CD4-positive, alpha-beta memory T cell (primary cell): ENCODE results near the gene FBXL17. TPM values are rescaled to one million over a fixed set of nuclear protein-coding genes. Genes with fewer than 3 reads are reported as not detected.

Source experiments
- CTCF ChIA-PET: fragments of 350-600 bp; sonication (Branson Sonifier 250); formaldehyde crosslinking; loops from one replicate; lab custom pipeline; 2021; ENCODE audit warnings: inconsistent platforms; ENCODE audit not compliant: partially characterized antibody; lab: Charles Lee
- POLR2A ChIA-PET: fragments of 350-600 bp; sonication (Branson Sonifier 250); formaldehyde crosslinking; loops from one replicate; lab custom pipeline; 2021; ENCODE audit not compliant: partially characterized antibody; lab: Charles Lee
- DNase-seq, 5 donors: peaks; one replicate each; pipeline versions ENCODE4 v3.0.0 to v3.0.0-alpha.2; 2020 to 2022; ENCODE audit warnings: mixed read lengths in 1 of 5
- H3K27ac ChIP-seq: one replicate; pipeline ENCODE4 v1.7.0; 2013; ENCODE audit warnings: low read depth, low read length
- H3K27me3 ChIP-seq: 2 replicates; pipeline ENCODE4 v1.7.0; 2013; ENCODE audit warnings: mild to moderate bottlenecking, low read length, moderate library complexity; ENCODE audit not compliant: insufficient read depth
- H3K36me3 ChIP-seq: 2 replicates; pipeline ENCODE4 v1.7.0; 2013; ENCODE audit warnings: mild to moderate bottlenecking, low read length, moderate library complexity; ENCODE audit not compliant: insufficient read depth
- H3K4me1 ChIP-seq: 2 replicates; pipeline ENCODE4 v1.7.0; 2013; ENCODE audit warnings: mild to moderate bottlenecking, low read length, moderate library complexity; ENCODE audit not compliant: insufficient read depth
- H3K4me3 ChIP-seq, 2 donors: one replicate each; pipeline ENCODE4 v1.7.0; 2013; ENCODE audit warnings: low read length in 2 of 2, mild to moderate bottlenecking in 1 of 2
- H3K9me3 ChIP-seq, 2 donors: one replicate each; pipeline ENCODE4 v1.7.0; 2013; ENCODE audit warnings: low read length in 2 of 2, control low read depth in 1 of 2; ENCODE audit not compliant: control insufficient read depth in 1 of 2
- H3K27ac Mint-ChIP-seq, 7 donors: one replicate each; pipeline ENCODE4 v1.8.0; 2020 to 2021; ENCODE audit warnings: mixed read lengths in 7 of 7, mild to moderate bottlenecking in 6 of 7, inconsistent platforms in 3 of 7, moderate library complexity in 3 of 7
- H3K27me3 Mint-ChIP-seq, 2 donors: one replicate each; pipeline ENCODE4 v1.8.0; 2020 to 2021; ENCODE audit warnings: mixed read lengths in 2 of 2
- H3K36me3 Mint-ChIP-seq, 2 donors: one replicate each; pipeline ENCODE4 v1.8.0; 2020 to 2021; ENCODE audit warnings: mixed read lengths in 2 of 2, inconsistent platforms in 1 of 2, mild to moderate bottlenecking in 1 of 2
- H3K4me1 Mint-ChIP-seq, 4 donors: one replicate each; pipeline ENCODE4 v1.8.0; 2020 to 2021; ENCODE audit warnings: mixed read lengths in 4 of 4, mild to moderate bottlenecking in 1 of 4
- H3K4me3 Mint-ChIP-seq, 8 donors: one replicate each; pipeline ENCODE4 v1.8.0; 2020 to 2021; ENCODE audit warnings: mixed read lengths in 8 of 8, mild to moderate bottlenecking in 7 of 8, moderate library complexity in 6 of 8, inconsistent platforms in 3 of 8
- H3K9me3 Mint-ChIP-seq, 8 donors: one replicate each; pipeline ENCODE4 v1.8.0; 2020 to 2021; ENCODE audit warnings: mixed read lengths in 8 of 8, mild to moderate bottlenecking in 5 of 8, inconsistent platforms in 3 of 8, moderate library complexity in 1 of 8
- intact Hi-C: fragments of 100-400 bp; cut with micrococcal nuclease; formaldehyde crosslinking; loops from one replicate; pipeline ENCODE4 v1.15.1; 2023
- polyA plus RNA-seq, 2 donors: library from polyadenylated mRNA; unstranded; fragments of 300-500 nt; fragmentation: Illumina TruSeq; gene quantifications; one replicate each; pipeline ENCODE4 v1.2.3, GENCODE V29; 2021
- total RNA-seq, 2 experiments: library from RNA; stranded (reverse); gene quantifications; one replicate each; pipeline ENCODE4 v1.2.3, GENCODE V29; 2021

FBXL17 gene
- total and polyA plus RNA-seq, 4 experiments from 2014 or later, result 7.1 to 27.5 (median 16.8) TPM

GRCh38 chr5:108303086-108303485, 78.8 kb downstream of the FBXL17 start:
- Mint-ChIP-seq H3K27ac (no peak overlapping the region), H3K27me3 (no peaks in the 10 kb centered on the region), H3K4me3 (no peak overlapping the region), H3K9me3 (no peaks in the 10 kb centered on the region), H3K36me3 (peaks cover 4 to 11% of the 10 kb centered on the region in 2 donors), H3K4me1 (peaks cover 9 to 13% (median 10%) of the 10 kb centered on the region in 4 donors)
- no peak for DNase-seq
- ChIA-PET CTCF (no interaction called here), POLR2A (interaction anchor here (0.7 kb wide), 1 partner anchor 390 kb away, joined by 3 read pairs; no protein-coding TSS in a partner anchor)
- Histone ChIP-seq H3K27ac (no peak overlapping the region), H3K36me3 (no peaks in the 10 kb centered on the region), H3K9me3 (no peaks in the 10 kb centered on the region), H3K27me3 (no peaks in the 10 kb centered on the region), H3K4me1 (peaks cover 6% of the 10 kb centered on the region), H3K4me3 (no peak overlapping the region)
- intact Hi-C loops, result no loop called here

- Histone ChIP-seq H3K4me1 (peaks cover 6% of the 10 kb centered on the region), H3K9me3 (no peaks in the 10 kb centered on the region), H3K4me3 (no peak overlapping the region), H3K36me3 (no peaks in the 10 kb centered on the region), H3K27me3 (no peaks in the 10 kb centered on the region), H3K27ac (no peak overlapping the region)
- POLR2A ChIA-PET, result no interaction called here
- CTCF ChIA-PET, result no interaction called here
- H3K9me3 Mint-ChIP-seq, result peaks cover 0 to 2% (median 0%) of the 10 kb centered on the region in 8 donors
- DNase-seq, result no peak
- H3K27me3 Mint-ChIP-seq, result no peaks in the 10 kb centered on the region
- peaks cover 4 to 7% (median 4%) of the 10 kb centered on the region in 4 donors for H3K4me1 Mint-ChIP-seq
- no peak overlapping the region for H3K27ac Mint-ChIP-seq
- peaks cover 3 to 4% of the 10 kb centered on the region in 2 donors for H3K36me3 Mint-ChIP-seq
- intact Hi-C loops, result no loop called here
- H3K4me3 Mint-ChIP-seq, result no peak overlapping the region
Measured at GRCh38 chr5:108297042-108297601, 84.8 kb downstream of the FBXL17 start.

- DNase-seq, result no peak
- Mint-ChIP-seq H3K27ac (peak overlapping the region in 1 of 7 donors; percentile 0), H3K4me3 (no peak overlapping the region), H3K4me1 (peaks cover 4 to 8% (median 5%) of the 10 kb centered on the region in 4 donors), H3K27me3 (no peaks in the 10 kb centered on the region), H3K36me3 (peaks cover 3 to 10% of the 10 kb centered on the region in 2 donors), H3K9me3 (peaks cover 0 to 2% (median 0%) of the 10 kb centered on the region in 8 donors)
- Histone ChIP-seq H3K4me1 (peaks cover 6% of the 10 kb centered on the region), H3K27me3 (no peaks in the 10 kb centered on the region), H3K4me3 (no peak overlapping the region), H3K27ac (no peak overlapping the region), H3K9me3 (no peaks in the 10 kb centered on the region), H3K36me3 (no peaks in the 10 kb centered on the region)
- ChIA-PET POLR2A (no interaction called here), CTCF (no interaction called here)
- intact Hi-C loops, result no loop called here
Measured at GRCh38 chr5:108295578-108296368, 86.1 kb downstream of the FBXL17 start.

- intact Hi-C loops, result no loop called here
- POLR2A ChIA-PET, result no interaction called here
- Mint-ChIP-seq H3K9me3 (peaks cover 0 to 36% (median 25%) of the 10 kb centered on the region in 8 donors), H3K27me3 (no peaks in the 10 kb centered on the region), H3K4me3 (peak overlapping the region in 2 of 8 donors; percentile 3 to 24), H3K4me1 (peaks cover 15 to 24% (median 20%) of the 10 kb centered on the region in 4 donors), H3K27ac (no peak overlapping the region), H3K36me3 (peaks cover 40 to 57% of the 10 kb centered on the region in 2 donors)
- no peak overlapping the region for H3K4me3 ChIP-seq
- no peak for DNase-seq
- CTCF ChIA-PET, result no interaction called here
- H3K36me3 ChIP-seq, result no peaks in the 10 kb centered on the region
- no peaks in the 10 kb centered on the region for H3K4me1 ChIP-seq
- H3K27ac ChIP-seq, result no peak overlapping the region
- H3K9me3 ChIP-seq, result no peaks in the 10 kb centered on the region
- H3K27me3 ChIP-seq, result no peaks in the 10 kb centered on the region
Measured at GRCh38 chr5:108280960-108281569, 100.8 kb downstream of the FBXL17 start.

- H3K27me3 Mint-ChIP-seq, result no peaks in the 10 kb centered on the region
- no peaks in the 10 kb centered on the region for H3K4me1 ChIP-seq
- no peak overlapping the region for H3K27ac Mint-ChIP-seq
- H3K27me3 ChIP-seq, result no peaks in the 10 kb centered on the region
- H3K27ac ChIP-seq, result no peak overlapping the region
- H3K4me3 Mint-ChIP-seq, result no peak overlapping the region
- H3K4me1 Mint-ChIP-seq, result peaks cover 15 to 24% (median 20%) of the 10 kb centered on the region in 4 donors
- DNase-seq, result no peak
- no peak overlapping the region for H3K4me3 ChIP-seq
- no peaks in the 10 kb centered on the region for H3K36me3 ChIP-seq
- intact Hi-C loops, result no loop called here
- POLR2A ChIA-PET, result no interaction called here
- peaks cover 0 to 36% (median 24%) of the 10 kb centered on the region in 8 donors for H3K9me3 Mint-ChIP-seq
- H3K36me3 Mint-ChIP-seq, result peaks cover 36 to 53% of the 10 kb centered on the region in 2 donors
- CTCF ChIA-PET, result interaction anchor here (1.0 kb wide), 1 partner anchor 20 kb away, joined by 3 read pairs; no protein-coding TSS in a partner anchor
- no peaks in the 10 kb centered on the region for H3K9me3 ChIP-seq
Measured at GRCh38 chr5:108280248-108280647, 101.7 kb downstream of the FBXL17 start.

- peaks cover 15 to 22% (median 19%) of the 10 kb centered on the region in 4 donors for H3K4me1 Mint-ChIP-seq
- Histone ChIP-seq H3K27me3 (no peaks in the 10 kb centered on the region), H3K9me3 (no peaks in the 10 kb centered on the region), H3K4me3 (no peak overlapping the region), H3K4me1 (no peaks in the 10 kb centered on the region), H3K27ac (no peak overlapping the region), H3K36me3 (no peaks in the 10 kb centered on the region)
- H3K9me3 Mint-ChIP-seq, result peaks cover 0 to 23% (median 15%) of the 10 kb centered on the region in 8 donors
- no peaks in the 10 kb centered on the region for H3K27me3 Mint-ChIP-seq
- DNase-seq, result no peak
- H3K4me3 Mint-ChIP-seq, result no peak overlapping the region
- ChIA-PET POLR2A (no interaction called here), CTCF (interaction anchor here (1.7 kb wide), 1 partner anchor 18 kb away, joined by 7 read pairs; no protein-coding TSS in a partner anchor)
- intact Hi-C loops, result no loop called here
- H3K27ac Mint-ChIP-seq, result peak overlapping the region in 1 of 7 donors; percentile 68
- H3K36me3 Mint-ChIP-seq, result peaks cover 20 to 44% of the 10 kb centered on the region in 2 donors
Measured at GRCh38 chr5:108278285-108279240, 103.3 kb downstream of the FBXL17 start.
